Lower leg skin (tissue), 3 donors: ENCODE data around the gene ZNF575.

ENCODE experiments used
- POLR2A ChIP-seq, 2 donors: fragments of 450-650 bp; IDR thresholded peaks; one replicate each; pipeline ENCODE4 v1.6.1; 2016 to 2017; ENCODE audit warnings: antibody characterized with exemption in 2 of 2, mild to moderate bottlenecking in 1 of 2, moderate library complexity in 1 of 2
- TF ChIP-seq, protein P1 (sequence below), 3 donors: fragments of 450-650 bp; IDR thresholded peaks; one replicate each; pipeline ENCODE4 v1.5.1; 2016; ENCODE audit warnings: antibody characterized with exemption in 3 of 3, mild to moderate bottlenecking in 3 of 3, moderate library complexity in 2 of 3

DNA sequence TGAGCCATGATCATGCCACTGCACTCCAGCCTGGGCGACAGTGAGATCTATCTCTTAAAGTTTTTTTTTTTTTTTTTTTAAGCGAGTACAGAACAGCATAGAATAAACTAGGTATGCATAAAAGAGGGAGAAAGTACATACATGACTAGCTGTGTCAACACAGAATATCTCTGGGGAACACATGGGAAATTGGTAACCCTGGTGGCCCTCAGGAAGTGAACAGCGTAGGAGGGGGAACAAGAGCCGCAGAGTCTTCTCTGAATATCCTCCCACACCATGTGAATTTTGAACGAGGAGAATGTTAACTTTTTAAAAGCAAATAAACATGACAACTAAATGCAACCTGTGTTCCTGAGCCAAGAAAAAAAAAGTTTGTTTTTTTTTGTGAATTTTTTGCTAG lies 43.7 kb upstream of the ZNF575 start:
- TF ChIP-seq, protein P1, sequence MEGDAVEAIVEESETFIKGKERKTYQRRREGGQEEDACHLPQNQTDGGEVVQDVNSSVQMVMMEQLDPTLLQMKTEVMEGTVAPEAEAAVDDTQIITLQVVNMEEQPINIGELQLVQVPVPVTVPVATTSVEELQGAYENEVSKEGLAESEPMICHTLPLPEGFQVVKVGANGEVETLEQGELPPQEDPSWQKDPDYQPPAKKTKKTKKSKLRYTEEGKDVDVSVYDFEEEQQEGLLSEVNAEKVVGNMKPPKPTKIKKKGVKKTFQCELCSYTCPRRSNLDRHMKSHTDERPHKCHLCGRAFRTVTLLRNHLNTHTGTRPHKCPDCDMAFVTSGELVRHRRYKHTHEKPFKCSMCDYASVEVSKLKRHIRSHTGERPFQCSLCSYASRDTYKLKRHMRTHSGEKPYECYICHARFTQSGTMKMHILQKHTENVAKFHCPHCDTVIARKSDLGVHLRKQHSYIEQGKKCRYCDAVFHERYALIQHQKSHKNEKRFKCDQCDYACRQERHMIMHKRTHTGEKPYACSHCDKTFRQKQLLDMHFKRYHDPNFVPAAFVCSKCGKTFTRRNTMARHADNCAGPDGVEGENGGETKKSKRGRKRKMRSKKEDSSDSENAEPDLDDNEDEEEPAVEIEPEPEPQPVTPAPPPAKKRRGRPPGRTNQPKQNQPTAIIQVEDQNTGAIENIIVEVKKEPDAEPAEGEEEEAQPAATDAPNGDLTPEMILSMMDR (IDR thresholded peaks at IDR 0.05) = no peak
- TF ChIP-seq POLR2A (IDR thresholded peaks at IDR 0.05) = no peak
